Omental fat pad (tissue), 4 donors: ENCODE data around the gene PRKD1. TPM values are rescaled to one million over a fixed set of nuclear protein-coding genes. Genes with fewer than 3 reads are reported as not detected.

Source experiments
- ATAC-seq: fragments of 150-250 bp; one replicate; pipeline ENCODE4 v1.9.1; 2016; ENCODE audit warnings: mild to moderate bottlenecking, moderate library complexity; ENCODE audit not compliant: low FRiP score
- DNase-seq: peaks from one replicate; pipeline ENCODE4 v3.0.0-alpha.2; 2019; ENCODE audit warnings: low spot score
- CTCF ChIP-seq, 3 donors: fragments of 450-650 bp; IDR thresholded peaks; one replicate each; pipeline ENCODE4 v1.5.1; 2016 to 2017; ENCODE audit warnings: antibody characterized with exemption in 3 of 3, mild to moderate bottlenecking in 3 of 3, moderate library complexity in 2 of 3
- total RNA-seq, 4 donors: library from RNA; depleted of rRNA; stranded (reverse); fragments of >200 nt; gene quantifications; one replicate each; pipeline ENCODE4 v1.1.0, GENCODE V29; 2016

The PRKD1 gene
- total RNA-seq, 4 donors from 2014 or later: 9.1 to 34.7 (median 14.6) TPM

DNA sequence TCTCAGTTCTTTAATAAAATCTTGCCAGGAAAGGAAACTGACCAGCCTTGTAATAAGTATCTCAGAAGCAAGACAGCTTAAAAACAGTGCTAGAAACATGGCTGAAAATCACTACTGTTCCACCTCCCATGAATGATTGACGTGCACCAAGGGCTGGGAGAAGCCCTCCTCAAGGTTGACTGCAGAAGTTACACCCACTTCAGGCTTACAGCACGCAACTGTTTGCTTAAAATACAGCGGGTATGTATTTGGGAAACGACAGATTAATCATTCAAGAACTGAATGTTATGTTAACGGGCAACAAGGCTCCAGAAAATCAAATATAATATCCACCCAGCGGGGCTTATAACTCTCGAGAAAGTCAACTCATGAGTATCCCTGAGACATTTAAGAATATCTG is 22.1 kb downstream of the PRKD1 start:
- no peak for ATAC-seq
- no peak for TF ChIP-seq CTCF (IDR thresholded peaks at IDR 0.05)
- no peak for DNase-seq

DNA sequence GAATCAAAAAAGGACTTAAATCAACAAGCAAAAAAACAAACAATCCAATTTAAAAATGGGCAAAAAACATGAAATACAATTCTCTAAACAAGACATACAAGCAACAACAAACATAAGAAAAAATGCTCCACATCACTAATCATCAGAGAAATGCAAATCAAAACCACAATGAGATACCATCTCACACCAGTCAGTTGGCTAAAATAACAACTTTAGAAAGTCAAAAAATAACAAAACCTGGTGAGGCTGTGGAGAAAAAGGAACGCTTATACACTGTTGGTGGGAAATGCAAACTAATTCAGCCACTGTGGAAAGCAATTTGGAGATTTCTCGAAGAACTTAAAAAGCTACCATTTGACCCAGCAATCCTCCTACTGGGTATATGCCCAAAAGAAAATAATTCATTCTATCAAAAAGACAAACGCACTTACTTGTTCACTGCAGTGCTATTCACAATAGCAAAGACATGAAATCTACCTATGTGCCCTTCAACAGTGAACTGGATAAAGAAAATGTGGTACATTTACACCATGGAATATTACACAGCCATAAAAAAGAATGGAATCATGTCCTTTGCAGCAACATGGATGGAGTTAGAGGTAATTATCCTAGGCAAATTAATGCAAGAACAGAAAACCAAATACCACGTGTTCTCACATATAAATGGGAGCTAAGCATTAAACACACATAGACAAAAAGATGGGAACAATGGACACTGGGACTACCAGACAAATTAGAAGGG is 26.9 kb downstream of the PRKD1 start:
- no peak for TF ChIP-seq CTCF (IDR thresholded peaks at IDR 0.05)
- DNase-seq (no peak), ATAC-seq (no peak)

DNA sequence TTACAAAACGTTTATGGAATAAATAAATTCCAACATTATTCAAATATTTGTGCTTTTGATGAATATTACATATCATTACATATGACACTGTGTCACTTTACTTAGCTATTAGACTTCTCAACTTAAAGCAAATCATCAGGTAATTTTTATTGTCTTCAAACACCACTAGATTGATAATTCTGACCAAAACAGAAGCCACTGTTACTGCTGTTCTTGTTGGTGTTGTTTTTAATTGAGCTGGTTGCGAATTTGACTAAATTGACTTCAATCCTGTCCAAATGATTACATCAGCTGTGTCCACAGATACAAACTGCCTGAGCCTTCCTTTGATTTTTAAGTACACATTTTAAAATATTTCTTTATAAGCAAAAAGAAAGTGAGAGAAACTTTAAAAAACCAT is 29.2 kb downstream of the PRKD1 start:
- DNase-seq: no peak
- no peak for TF ChIP-seq CTCF (IDR thresholded peaks at IDR 0.05)
- no peak for ATAC-seq

DNA sequence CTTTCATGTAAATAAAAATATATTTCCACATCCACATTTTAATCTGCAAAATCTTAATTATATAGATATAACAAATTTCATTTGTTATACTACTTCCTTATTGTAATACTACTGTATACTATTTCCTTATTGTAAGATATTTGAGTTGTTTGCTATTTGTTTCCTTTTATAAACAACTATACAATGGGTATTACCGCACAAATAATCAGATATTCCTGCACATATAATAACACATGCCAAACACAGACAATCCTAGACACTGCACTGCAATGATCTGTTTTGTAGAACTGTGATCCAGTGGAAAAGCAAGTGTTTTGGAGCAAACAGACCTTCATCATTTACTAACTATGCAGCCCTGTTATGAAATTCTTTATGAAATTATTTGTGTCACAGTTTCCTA is 30.5 kb downstream of the PRKD1 start:
- no peak for ATAC-seq
- no peak for TF ChIP-seq CTCF (IDR thresholded peaks at IDR 0.05)
- no peak for DNase-seq

DNA sequence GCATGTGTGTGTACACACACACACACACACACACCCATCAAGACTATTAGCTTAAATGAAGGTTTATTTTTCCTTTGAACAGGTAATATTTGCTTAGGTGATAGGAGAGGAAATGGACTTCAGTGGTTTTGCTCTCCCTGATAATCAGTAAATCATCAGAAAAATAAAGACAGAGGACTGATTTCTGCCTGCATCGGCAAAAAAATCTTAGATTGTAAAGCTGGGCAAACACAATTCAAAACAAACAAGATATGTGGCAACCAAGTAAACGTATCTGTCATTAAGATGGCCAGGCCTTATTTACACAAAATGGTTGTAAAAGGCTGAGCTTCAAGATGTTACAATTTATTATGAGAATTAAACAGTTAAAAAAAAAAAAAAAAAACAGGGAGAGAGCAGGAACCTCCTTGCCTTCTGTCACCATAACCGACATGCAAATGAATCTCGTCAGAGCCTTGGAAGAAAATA is 31.3 kb downstream of the PRKD1 start:
- DNase-seq (no peak), ATAC-seq (no peak)
- no peak for TF ChIP-seq CTCF (IDR thresholded peaks at IDR 0.05)

- TF ChIP-seq CTCF (IDR thresholded peaks at IDR 0.05): no peak
- ATAC-seq (no peak), DNase-seq (no peak)
These were observed 32.0 kb downstream of the PRKD1 start for GRCh38 chr14:29895591-29896083.

DNA sequence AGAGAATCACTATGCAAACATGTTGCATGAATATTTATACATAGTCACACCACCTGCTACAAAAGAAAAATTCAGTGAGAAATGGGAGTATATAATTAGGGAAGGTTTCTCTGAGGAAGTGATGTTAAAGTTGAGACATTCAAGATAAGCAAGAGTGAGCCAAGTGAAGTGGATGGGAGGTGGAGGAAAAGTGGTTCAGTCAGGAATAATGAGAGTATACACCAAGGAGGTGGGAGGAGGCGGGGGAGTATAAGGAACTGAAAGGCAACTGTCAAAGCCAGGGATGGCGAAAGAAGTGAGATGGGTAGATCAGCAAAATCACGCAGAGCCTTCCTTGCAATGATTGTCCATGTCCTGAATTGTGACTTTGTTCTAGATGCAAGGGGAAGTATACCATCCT is 33.7 kb downstream of the PRKD1 start:
- ATAC-seq (no peak), DNase-seq (no peak)
- no peak for TF ChIP-seq CTCF (IDR thresholded peaks at IDR 0.05)
